Measurements from ENCODE around the gene RNF213. TPM values are rescaled to one million over a fixed set of nuclear protein-coding genes. Genes with fewer than 3 reads are reported as not detected.

The RNF213 gene
- total and polyA plus RNA-seq, 10 of the 15 experiments (the other 5 are each of a cell fraction or from before 2014, with no cell fraction given) = 18.6 to 145 (median 65.8) TPM

GRCh38 chr17:80422981-80423380, 162.3 kb downstream of the RNF213 start:
- Histone ChIP-seq H3K4me1 (ENCODE audit: control insufficient read depth, insufficient read depth, low read length) (peaks cover 3% of the 10 kb centered on the region), H3K9me3 (replicated peaks; ENCODE audit: control insufficient read depth, insufficient read depth, low read length) (no peaks in the 10 kb centered on the region), H3K4me3 (no peak overlapping the region), H4K20me1 (ENCODE audit: control insufficient read depth, insufficient read depth) (no peaks in the 10 kb centered on the region; the same call in 1 of the 2 replicates), H3K36me3 (ENCODE audit: control insufficient read depth in 2 of 2, insufficient read depth in 2 of 2, low read length in 1 of 2) (no peaks in the 10 kb centered on the region), H3K9ac (ENCODE audit: control insufficient read depth, insufficient read depth, low read length) (no peak overlapping the region), H3K79me2 (ENCODE audit: control insufficient read depth, insufficient read depth, low read length) (no peaks in the 10 kb centered on the region), H3K27me3 (replicated peaks in 1 of 2; ENCODE audit: control insufficient read depth in 2 of 2, insufficient read depth in 2 of 2, low read length in 1 of 2) (no peaks in the 10 kb centered on the region), H2AFZ (ENCODE audit: control insufficient read depth, low read depth, low read length) (no peak overlapping the region), H3K27ac (ENCODE audit: control insufficient read depth, insufficient read depth) (no peak overlapping the region), H3K4me2 (ENCODE audit: control insufficient read depth, insufficient read depth) (no peak overlapping the region)
- 61% methylated on average over 18 of the region's 20 CpGs for WGBS (ENCODE audit: insufficient coverage, insufficient replicate concordance, low lambda C conversion rate, missing lambda C conversion rate)
- FAIRE-seq (no peak), ATAC-seq (no peak), DNase-seq (ENCODE audit: low read depth, low spot score) (no peak)
- ChIA-PET CTCF (no interaction called here), RAD21 (ENCODE audit: unreplicated experiment) (no interaction called here), POLR2A (no interaction called here), SMC1A (ENCODE audit: uncharacterized antibody, unreplicated experiment) (no interaction called here)
- in situ Hi-C loops (cut with MboI) = no loop called here
- BruUV-seq (replicated peaks) = no TSS peak
- TF ChIP-seq POLR2A (IDR thresholded peaks at IDR 0.05; ENCODE audit: low read depth, low read length) (0 out of 2 replicates have a peak, but pooled peaks have one; percentile 31), GATAD2B (conservative IDR thresholded peaks at IDR 0.05; ENCODE audit: low read depth) (no peak)
- intact Hi-C loops (cut with micrococcal nuclease; ENCODE audit: unreplicated experiment) = loop anchor here (10.0 kb wide), 1 partner anchor 312 kb away; no protein-coding TSS in a partner anchor

DNA sequence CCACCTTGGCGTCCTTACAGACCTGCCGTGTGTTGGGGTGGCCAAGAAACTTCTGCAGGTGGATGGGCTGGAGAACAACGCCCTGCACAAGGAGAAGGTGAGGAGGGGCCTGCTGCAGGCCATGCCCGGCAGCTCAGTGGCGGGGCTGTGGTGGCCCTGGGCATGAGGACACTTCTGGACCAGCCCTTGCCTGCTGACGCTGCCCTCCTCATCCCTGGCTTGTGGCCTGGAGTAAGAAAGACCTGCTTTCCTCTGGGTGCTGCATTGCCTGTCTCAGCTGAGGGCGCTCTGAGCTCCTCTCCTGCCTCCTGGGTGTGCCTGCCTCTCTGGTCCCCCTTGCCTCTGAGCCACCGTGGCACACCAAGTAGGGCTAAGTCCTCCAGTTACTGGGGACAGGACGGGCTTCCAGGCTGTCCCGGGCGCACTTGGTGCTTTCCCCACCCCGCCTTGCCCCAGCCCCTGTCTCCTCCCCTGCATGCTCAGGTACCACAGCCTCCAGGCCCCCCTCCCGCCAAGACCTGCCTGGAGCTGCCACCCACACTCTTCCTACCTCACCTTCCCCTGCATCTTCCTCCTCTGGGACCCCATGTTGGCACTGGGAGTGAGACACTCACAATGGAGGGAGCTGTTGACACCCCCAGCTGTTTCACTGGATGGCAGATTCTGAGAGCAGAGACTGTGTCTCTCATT, 163.0 kb downstream of the RNF213 start:
- BruUV-seq (replicated peaks) = no TSS peak
- Histone ChIP-seq H3K9me3 (replicated peaks; ENCODE audit: control insufficient read depth, insufficient read depth, low read length) (no peaks in the 10 kb centered on the region), H3K36me3 (ENCODE audit: control insufficient read depth in 2 of 2, insufficient read depth in 2 of 2, low read length in 1 of 2) (no peaks in the 10 kb centered on the region), H3K4me3 (no peak overlapping the region), H3K4me2 (ENCODE audit: control insufficient read depth, insufficient read depth) (no peak overlapping the region), H4K20me1 (ENCODE audit: control insufficient read depth, insufficient read depth) (no peaks in the 10 kb centered on the region; the same call in 1 of the 2 replicates), H3K27me3 (replicated peaks in 1 of 2; ENCODE audit: control insufficient read depth in 2 of 2, insufficient read depth in 2 of 2, low read length in 1 of 2) (no peaks in the 10 kb centered on the region), H3K9ac (ENCODE audit: control insufficient read depth, insufficient read depth, low read length) (no peak overlapping the region), H3K4me1 (ENCODE audit: control insufficient read depth, insufficient read depth, low read length) (peaks cover 3% of the 10 kb centered on the region), H3K27ac (ENCODE audit: control insufficient read depth, insufficient read depth) (no peak overlapping the region), H2AFZ (ENCODE audit: control insufficient read depth, low read depth, low read length) (no peak overlapping the region), H3K79me2 (ENCODE audit: control insufficient read depth, insufficient read depth, low read length) (no peaks in the 10 kb centered on the region)
- in situ Hi-C loops (cut with MboI) = no loop called here
- ChIA-PET POLR2A (no interaction called here), SMC1A (ENCODE audit: uncharacterized antibody, unreplicated experiment) (no interaction called here), CTCF (interaction anchor here (5.0 kb wide), 1 partner anchor 153 kb away, joined by 61 read pairs; no protein-coding TSS in a partner anchor), RAD21 (ENCODE audit: unreplicated experiment) (no interaction called here)
- no peak for TF ChIP-seq SP1 (IDR thresholded peaks at IDR 0.05; ENCODE audit: low read depth, low read length)
- DNase-seq (ENCODE audit: low read depth, low spot score) (no peak), ATAC-seq (no peak), FAIRE-seq (no peak)
- 41% methylated on average over 8 of the region's 13 CpGs for WGBS (ENCODE audit: insufficient coverage, insufficient replicate concordance, low lambda C conversion rate, missing lambda C conversion rate)
- intact Hi-C loops (cut with micrococcal nuclease; ENCODE audit: unreplicated experiment) = loop anchor here (10.0 kb wide), 1 partner anchor 311 kb away; no protein-coding TSS in a partner anchor

Measured in GM12878 (cell line).